CD4-positive, alpha-beta memory T cell (primary cell): ENCODE data around the gene CTAGE9. TPM values are rescaled to one million over a fixed set of nuclear protein-coding genes. Genes with fewer than 3 reads are reported as not detected.

Experiments used
- CTCF ChIA-PET: fragments of 350-600 bp; sonication (Branson Sonifier 250); formaldehyde crosslinking; loops from one replicate; lab custom pipeline; 2021; ENCODE audit warnings: inconsistent platforms; ENCODE audit not compliant: partially characterized antibody; lab: Charles Lee
- POLR2A ChIA-PET: fragments of 350-600 bp; sonication (Branson Sonifier 250); formaldehyde crosslinking; loops from one replicate; lab custom pipeline; 2021; ENCODE audit not compliant: partially characterized antibody; lab: Charles Lee
- DNase-seq, 5 donors: peaks; one replicate each; pipeline versions ENCODE4 v3.0.0 to v3.0.0-alpha.2; 2020 to 2022; ENCODE audit warnings: mixed read lengths in 1 of 5
- H3K27ac ChIP-seq: one replicate; pipeline ENCODE4 v1.7.0; 2013; ENCODE audit warnings: low read depth, low read length
- H3K27me3 ChIP-seq: 2 replicates; pipeline ENCODE4 v1.7.0; 2013; ENCODE audit warnings: mild to moderate bottlenecking, low read length, moderate library complexity; ENCODE audit not compliant: insufficient read depth
- H3K36me3 ChIP-seq: 2 replicates; pipeline ENCODE4 v1.7.0; 2013; ENCODE audit warnings: mild to moderate bottlenecking, low read length, moderate library complexity; ENCODE audit not compliant: insufficient read depth
- H3K4me1 ChIP-seq: 2 replicates; pipeline ENCODE4 v1.7.0; 2013; ENCODE audit warnings: mild to moderate bottlenecking, low read length, moderate library complexity; ENCODE audit not compliant: insufficient read depth
- H3K4me3 ChIP-seq, 2 donors: one replicate each; pipeline ENCODE4 v1.7.0; 2013; ENCODE audit warnings: low read length in 2 of 2, mild to moderate bottlenecking in 1 of 2
- H3K9me3 ChIP-seq, 2 donors: one replicate each; pipeline ENCODE4 v1.7.0; 2013; ENCODE audit warnings: low read length in 2 of 2, control low read depth in 1 of 2; ENCODE audit not compliant: control insufficient read depth in 1 of 2
- H3K27ac Mint-ChIP-seq, 7 donors: one replicate each; pipeline ENCODE4 v1.8.0; 2020 to 2021; ENCODE audit warnings: mixed read lengths in 7 of 7, mild to moderate bottlenecking in 6 of 7, inconsistent platforms in 3 of 7, moderate library complexity in 3 of 7
- H3K27me3 Mint-ChIP-seq, 2 donors: one replicate each; pipeline ENCODE4 v1.8.0; 2020 to 2021; ENCODE audit warnings: mixed read lengths in 2 of 2
- H3K36me3 Mint-ChIP-seq, 2 donors: one replicate each; pipeline ENCODE4 v1.8.0; 2020 to 2021; ENCODE audit warnings: mixed read lengths in 2 of 2, inconsistent platforms in 1 of 2, mild to moderate bottlenecking in 1 of 2
- H3K4me1 Mint-ChIP-seq, 4 donors: one replicate each; pipeline ENCODE4 v1.8.0; 2020 to 2021; ENCODE audit warnings: mixed read lengths in 4 of 4, mild to moderate bottlenecking in 1 of 4
- H3K4me3 Mint-ChIP-seq, 8 donors: one replicate each; pipeline ENCODE4 v1.8.0; 2020 to 2021; ENCODE audit warnings: mixed read lengths in 8 of 8, mild to moderate bottlenecking in 7 of 8, moderate library complexity in 6 of 8, inconsistent platforms in 3 of 8
- H3K9me3 Mint-ChIP-seq, 8 donors: one replicate each; pipeline ENCODE4 v1.8.0; 2020 to 2021; ENCODE audit warnings: mixed read lengths in 8 of 8, mild to moderate bottlenecking in 5 of 8, inconsistent platforms in 3 of 8, moderate library complexity in 1 of 8
- intact Hi-C: fragments of 100-400 bp; cut with micrococcal nuclease; formaldehyde crosslinking; loops from one replicate; pipeline ENCODE4 v1.15.1; 2023
- polyA plus RNA-seq, 2 donors: library from polyadenylated mRNA; unstranded; fragments of 300-500 nt; fragmentation: Illumina TruSeq; gene quantifications; one replicate each; pipeline ENCODE4 v1.2.3, GENCODE V29; 2021
- total RNA-seq, 2 experiments: library from RNA; stranded (reverse); gene quantifications; one replicate each; pipeline ENCODE4 v1.2.3, GENCODE V29; 2021

Gene CTAGE9
- total and polyA plus RNA-seq, 4 experiments from 2014 or later = not detected

- intact Hi-C loops = no loop called here
- H3K4me3 Mint-ChIP-seq = no peak overlapping the region
- H3K4me1 ChIP-seq = no peaks in the 10 kb centered on the region
- H3K9me3 ChIP-seq = no peaks in the 10 kb centered on the region
- H3K9me3 Mint-ChIP-seq = peaks cover 0 to 3% (median 0%) of the 10 kb centered on the region in 8 donors
- H3K4me1 Mint-ChIP-seq = no peaks in the 10 kb centered on the region
- H3K36me3 Mint-ChIP-seq = no peaks in the 10 kb centered on the region
- H3K27me3 Mint-ChIP-seq = peaks cover 2 to 4% of the 10 kb centered on the region in 2 donors
- ChIA-PET POLR2A (no interaction called here), CTCF (no interaction called here)
- H3K27ac Mint-ChIP-seq = no peak overlapping the region
- H3K36me3 ChIP-seq = no peaks in the 10 kb centered on the region
- no peak overlapping the region for H3K4me3 ChIP-seq
- no peak for DNase-seq
- no peak overlapping the region for H3K27ac ChIP-seq
- no peaks in the 10 kb centered on the region for H3K27me3 ChIP-seq
Measured at GRCh38 chr6:131749023-131749422, 38.2 kb upstream of the CTAGE9 start.

GRCh38 chr6:131747821-131748353, 37.1 kb upstream of the CTAGE9 start:
- DNase-seq = no peak
- Mint-ChIP-seq H3K36me3 (no peaks in the 10 kb centered on the region), H3K9me3 (peaks cover 0 to under 1% (median 0%) of the 10 kb centered on the region in 8 donors), H3K27me3 (peaks cover 2 to 4% of the 10 kb centered on the region in 2 donors), H3K4me1 (no peaks in the 10 kb centered on the region), H3K27ac (no peak overlapping the region), H3K4me3 (no peak overlapping the region)
- no peaks in the 10 kb centered on the region for H3K36me3 ChIP-seq
- H3K4me3 ChIP-seq = no peak overlapping the region
- H3K9me3 ChIP-seq = no peaks in the 10 kb centered on the region
- ChIA-PET CTCF (no interaction called here), POLR2A (no interaction called here)
- H3K27ac ChIP-seq = no peak overlapping the region
- H3K4me1 ChIP-seq = no peaks in the 10 kb centered on the region
- intact Hi-C loops = no loop called here
- no peaks in the 10 kb centered on the region for H3K27me3 ChIP-seq

- H3K9me3 ChIP-seq = no peaks in the 10 kb centered on the region
- H3K27me3 Mint-ChIP-seq = peaks cover 0 to 4% of the 10 kb centered on the region in 2 donors
- no peak overlapping the region for H3K4me3 ChIP-seq
- POLR2A ChIA-PET = no interaction called here
- no peaks in the 10 kb centered on the region for H3K4me1 ChIP-seq
- DNase-seq = no peak
- H3K27me3 ChIP-seq = no peaks in the 10 kb centered on the region
- CTCF ChIA-PET = no interaction called here
- no peaks in the 10 kb centered on the region for H3K36me3 Mint-ChIP-seq
- no peaks in the 10 kb centered on the region for H3K9me3 Mint-ChIP-seq
- no peak overlapping the region for H3K27ac Mint-ChIP-seq
- intact Hi-C loops = no loop called here
- H3K4me3 Mint-ChIP-seq = no peak overlapping the region
- H3K27ac ChIP-seq = no peak overlapping the region
- no peaks in the 10 kb centered on the region for H3K4me1 Mint-ChIP-seq
- no peaks in the 10 kb centered on the region for H3K36me3 ChIP-seq
Measured at GRCh38 chr6:131745476-131745875, 34.7 kb upstream of the CTAGE9 start.

GRCh38 chr6:131744432-131745287, 33.8 kb upstream of the CTAGE9 start:
- H3K4me3 Mint-ChIP-seq = no peak overlapping the region
- ChIA-PET CTCF (interaction anchor here (0.6 kb wide), 1 partner anchor 242 kb away, joined by 3 read pairs; no protein-coding TSS in a partner anchor), POLR2A (no interaction called here)
- H3K9me3 ChIP-seq = no peaks in the 10 kb centered on the region
- H3K36me3 ChIP-seq = no peaks in the 10 kb centered on the region
- no peaks in the 10 kb centered on the region for H3K9me3 Mint-ChIP-seq
- no peak overlapping the region for H3K4me3 ChIP-seq
- intact Hi-C loops = no loop called here
- DNase-seq = no peak
- H3K4me1 Mint-ChIP-seq = no peaks in the 10 kb centered on the region
- no peaks in the 10 kb centered on the region for H3K27me3 ChIP-seq
- peaks cover 0 to 4% of the 10 kb centered on the region in 2 donors for H3K27me3 Mint-ChIP-seq
- H3K27ac ChIP-seq = no peak overlapping the region
- H3K27ac Mint-ChIP-seq = no peak overlapping the region
- no peaks in the 10 kb centered on the region for H3K4me1 ChIP-seq
- no peaks in the 10 kb centered on the region for H3K36me3 Mint-ChIP-seq

GRCh38 chr6:131741688-131742393, 31.0 kb upstream of the CTAGE9 start:
- CTCF ChIA-PET = no interaction called here
- intact Hi-C loops = no loop called here
- Histone ChIP-seq H3K4me3 (no peak overlapping the region), H3K4me1 (no peaks in the 10 kb centered on the region), H3K9me3 (no peaks in the 10 kb centered on the region), H3K27ac (no peak overlapping the region), H3K27me3 (no peaks in the 10 kb centered on the region), H3K36me3 (no peaks in the 10 kb centered on the region)
- no peak overlapping the region for H3K27ac Mint-ChIP-seq
- no peak for DNase-seq
- no peaks in the 10 kb centered on the region for H3K9me3 Mint-ChIP-seq
- POLR2A ChIA-PET = no interaction called here
- no peaks in the 10 kb centered on the region for H3K36me3 Mint-ChIP-seq
- no peaks in the 10 kb centered on the region for H3K4me1 Mint-ChIP-seq
- peaks cover 0 to 4% of the 10 kb centered on the region in 2 donors for H3K27me3 Mint-ChIP-seq
- no peak overlapping the region for H3K4me3 Mint-ChIP-seq

- Mint-ChIP-seq H3K4me1 (no peaks in the 10 kb centered on the region), H3K27me3 (peaks cover 0 to 4% of the 10 kb centered on the region in 2 donors), H3K27ac (no peak overlapping the region), H3K4me3 (no peak overlapping the region), H3K9me3 (no peaks in the 10 kb centered on the region), H3K36me3 (no peaks in the 10 kb centered on the region)
- DNase-seq = no peak
- CTCF ChIA-PET = no interaction called here
- no peaks in the 10 kb centered on the region for H3K9me3 ChIP-seq
- no peak overlapping the region for H3K4me3 ChIP-seq
- no peaks in the 10 kb centered on the region for H3K27me3 ChIP-seq
- POLR2A ChIA-PET = no interaction called here
- no peaks in the 10 kb centered on the region for H3K4me1 ChIP-seq
- intact Hi-C loops = no loop called here
- no peak overlapping the region for H3K27ac ChIP-seq
- H3K36me3 ChIP-seq = no peaks in the 10 kb centered on the region
Measured at GRCh38 chr6:131740161-131740560, 29.3 kb upstream of the CTAGE9 start.

GRCh38 chr6:131739136-131739535, 28.3 kb upstream of the CTAGE9 start:
- DNase-seq = no peak
- intact Hi-C loops = no loop called here
- Histone ChIP-seq H3K36me3 (no peaks in the 10 kb centered on the region), H3K27ac (no peak overlapping the region), H3K4me3 (no peak overlapping the region), H3K27me3 (no peaks in the 10 kb centered on the region), H3K4me1 (no peaks in the 10 kb centered on the region), H3K9me3 (no peaks in the 10 kb centered on the region)
- POLR2A ChIA-PET = interaction anchor here (0.6 kb wide), 1 partner anchor 105 kb away, joined by 3 read pairs; no protein-coding TSS in a partner anchor
- Mint-ChIP-seq H3K27ac (no peak overlapping the region), H3K4me3 (no peak overlapping the region), H3K36me3 (no peaks in the 10 kb centered on the region), H3K27me3 (peaks cover 0 to 1% of the 10 kb centered on the region in 2 donors), H3K4me1 (no peaks in the 10 kb centered on the region), H3K9me3 (no peaks in the 10 kb centered on the region)
- CTCF ChIA-PET = interaction anchor here (0.6 kb wide), 1 partner anchor 144 kb away, joined by 3 read pairs; no protein-coding TSS in a partner anchor
